ENCODE results near the gene TEX51.

DNA sequence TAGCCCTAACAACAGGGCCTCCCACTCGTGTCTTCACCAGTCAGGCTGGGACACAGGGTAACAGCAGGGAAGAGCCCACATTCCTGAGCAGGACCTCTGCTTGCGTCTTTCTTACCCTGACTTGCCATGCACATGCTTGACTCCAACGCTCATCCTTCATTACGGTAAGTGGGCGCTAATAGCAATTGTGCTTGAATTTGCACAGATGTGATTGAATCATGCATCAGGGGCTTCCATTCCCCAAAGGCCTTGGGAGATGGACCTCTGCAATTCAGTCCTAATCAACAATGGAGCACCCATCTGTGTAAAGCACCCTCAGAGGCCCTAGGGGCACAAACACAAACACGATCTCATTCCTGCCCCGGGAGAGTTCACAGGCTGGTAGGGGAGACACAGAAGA, 13.5 kb downstream of the TEX51 start:
- TF ChIP-seq CTCF (IDR thresholded peaks at IDR 0.05) (no peak), POLR2A (IDR thresholded peaks at IDR 0.05) (no peak), POLR2AphosphoS5 (IDR thresholded peaks at IDR 0.05) (no peak)
